ENCODE measurements around the gene TAS1R1.

DNA sequence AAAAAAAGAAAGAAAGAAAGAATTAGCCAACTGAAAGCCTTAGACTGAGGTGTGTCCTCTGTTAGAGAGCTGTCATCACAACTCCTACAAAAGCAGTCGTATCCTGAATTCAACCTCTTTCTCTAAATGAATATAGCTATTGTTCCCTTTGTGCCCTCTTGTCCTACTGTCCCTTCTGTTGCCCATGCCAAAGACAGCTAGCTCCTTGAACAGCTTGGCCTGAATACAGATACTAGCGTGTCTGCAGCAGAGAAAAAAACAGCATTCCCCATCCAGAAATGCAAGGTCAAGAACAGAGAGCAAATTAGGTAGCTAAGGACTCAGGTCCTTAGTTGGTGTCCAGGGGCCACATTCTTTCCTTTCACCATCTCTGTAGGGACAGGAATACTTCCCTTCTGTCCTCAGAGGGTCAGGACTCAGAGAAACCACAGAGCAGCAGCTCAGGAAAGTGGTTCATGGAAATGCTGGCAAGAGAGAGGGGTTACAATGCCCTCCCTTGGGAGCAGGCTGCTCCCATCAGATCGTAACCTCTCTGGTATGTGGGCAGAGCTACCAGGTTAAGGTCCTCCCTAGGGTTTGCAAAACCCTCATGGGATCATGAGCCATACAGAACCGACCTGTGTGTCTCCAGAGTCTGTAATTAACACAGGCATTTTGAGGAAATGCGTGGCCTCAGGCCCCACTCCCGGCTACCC is 22.9 kb downstream of the TAS1R1 start:
- TF ChIP-seq, protein P1, sequence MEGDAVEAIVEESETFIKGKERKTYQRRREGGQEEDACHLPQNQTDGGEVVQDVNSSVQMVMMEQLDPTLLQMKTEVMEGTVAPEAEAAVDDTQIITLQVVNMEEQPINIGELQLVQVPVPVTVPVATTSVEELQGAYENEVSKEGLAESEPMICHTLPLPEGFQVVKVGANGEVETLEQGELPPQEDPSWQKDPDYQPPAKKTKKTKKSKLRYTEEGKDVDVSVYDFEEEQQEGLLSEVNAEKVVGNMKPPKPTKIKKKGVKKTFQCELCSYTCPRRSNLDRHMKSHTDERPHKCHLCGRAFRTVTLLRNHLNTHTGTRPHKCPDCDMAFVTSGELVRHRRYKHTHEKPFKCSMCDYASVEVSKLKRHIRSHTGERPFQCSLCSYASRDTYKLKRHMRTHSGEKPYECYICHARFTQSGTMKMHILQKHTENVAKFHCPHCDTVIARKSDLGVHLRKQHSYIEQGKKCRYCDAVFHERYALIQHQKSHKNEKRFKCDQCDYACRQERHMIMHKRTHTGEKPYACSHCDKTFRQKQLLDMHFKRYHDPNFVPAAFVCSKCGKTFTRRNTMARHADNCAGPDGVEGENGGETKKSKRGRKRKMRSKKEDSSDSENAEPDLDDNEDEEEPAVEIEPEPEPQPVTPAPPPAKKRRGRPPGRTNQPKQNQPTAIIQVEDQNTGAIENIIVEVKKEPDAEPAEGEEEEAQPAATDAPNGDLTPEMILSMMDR (IDR thresholded peaks at IDR 0.05) = no peak
- TF ChIP-seq POLR2AphosphoS5 (IDR thresholded peaks at IDR 0.05) (peak in 1 of 3 donors; percentile 34), POLR2A (IDR thresholded peaks at IDR 0.05) (no peak)

All from breast epithelium (tissue), 3 donors.